ENCODE results near the gene AIMP1. TPM values are rescaled to one million over a fixed set of nuclear protein-coding genes. Genes with fewer than 3 reads are reported as not detected.

The AIMP1 gene
- total and polyA plus RNA-seq, 10 of the 15 experiments (the other 5 are each of a cell fraction or from before 2014, with no cell fraction given) = 18.6 to 131 (median 56.5) TPM

DNA sequence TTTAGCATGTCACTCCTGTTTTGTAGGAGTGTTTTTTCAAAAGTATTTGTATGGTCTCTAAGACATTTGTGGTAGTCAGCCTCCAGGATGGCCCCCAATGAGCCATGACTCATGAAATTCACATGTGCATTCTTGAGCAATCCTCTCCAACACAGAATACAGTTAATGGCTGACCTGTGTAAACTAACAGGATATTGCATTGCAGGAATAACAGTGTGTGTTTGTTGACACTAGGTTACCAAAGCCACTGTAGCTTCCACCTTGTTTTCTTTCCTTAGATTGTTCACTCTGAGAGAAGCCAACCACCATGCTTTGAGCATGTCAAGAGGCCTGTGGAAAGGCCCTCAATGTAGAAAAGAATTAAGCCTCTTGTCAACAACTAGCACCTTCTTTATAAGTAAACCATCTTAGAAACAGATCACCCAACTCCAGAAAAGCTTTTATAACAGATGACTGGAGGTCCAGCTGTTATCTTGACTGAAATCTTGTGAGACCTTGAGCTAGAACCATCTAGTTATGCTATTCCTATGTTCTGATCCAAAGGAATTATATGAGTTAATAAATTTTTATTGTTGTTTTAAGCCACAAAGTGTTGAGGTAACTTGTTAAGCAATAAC is 28.9 kb upstream of the AIMP1 start (continued):
- TF ChIP-seq, protein P1, sequence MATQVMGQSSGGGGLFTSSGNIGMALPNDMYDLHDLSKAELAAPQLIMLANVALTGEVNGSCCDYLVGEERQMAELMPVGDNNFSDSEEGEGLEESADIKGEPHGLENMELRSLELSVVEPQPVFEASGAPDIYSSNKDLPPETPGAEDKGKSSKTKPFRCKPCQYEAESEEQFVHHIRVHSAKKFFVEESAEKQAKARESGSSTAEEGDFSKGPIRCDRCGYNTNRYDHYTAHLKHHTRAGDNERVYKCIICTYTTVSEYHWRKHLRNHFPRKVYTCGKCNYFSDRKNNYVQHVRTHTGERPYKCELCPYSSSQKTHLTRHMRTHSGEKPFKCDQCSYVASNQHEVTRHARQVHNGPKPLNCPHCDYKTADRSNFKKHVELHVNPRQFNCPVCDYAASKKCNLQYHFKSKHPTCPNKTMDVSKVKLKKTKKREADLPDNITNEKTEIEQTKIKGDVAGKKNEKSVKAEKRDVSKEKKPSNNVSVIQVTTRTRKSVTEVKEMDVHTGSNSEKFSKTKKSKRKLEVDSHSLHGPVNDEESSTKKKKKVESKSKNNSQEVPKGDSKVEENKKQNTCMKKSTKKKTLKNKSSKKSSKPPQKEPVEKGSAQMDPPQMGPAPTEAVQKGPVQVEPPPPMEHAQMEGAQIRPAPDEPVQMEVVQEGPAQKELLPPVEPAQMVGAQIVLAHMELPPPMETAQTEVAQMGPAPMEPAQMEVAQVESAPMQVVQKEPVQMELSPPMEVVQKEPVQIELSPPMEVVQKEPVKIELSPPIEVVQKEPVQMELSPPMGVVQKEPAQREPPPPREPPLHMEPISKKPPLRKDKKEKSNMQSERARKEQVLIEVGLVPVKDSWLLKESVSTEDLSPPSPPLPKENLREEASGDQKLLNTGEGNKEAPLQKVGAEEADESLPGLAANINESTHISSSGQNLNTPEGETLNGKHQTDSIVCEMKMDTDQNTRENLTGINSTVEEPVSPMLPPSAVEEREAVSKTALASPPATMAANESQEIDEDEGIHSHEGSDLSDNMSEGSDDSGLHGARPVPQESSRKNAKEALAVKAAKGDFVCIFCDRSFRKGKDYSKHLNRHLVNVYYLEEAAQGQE (IDR thresholded peaks at IDR 0.05; ENCODE audit: low read depth, low read length) = no peak
- TF ChIP-seq RB1 (IDR thresholded peaks at IDR 0.05; ENCODE audit: borderline replicate concordance) (no peak), RBBP5 (conservative IDR thresholded peaks at IDR 0.05) (no peak), JUND (IDR thresholded peaks at IDR 0.05; ENCODE audit: low read depth, low read length) (no peak)
- TF ChIP-seq, protein P2, sequence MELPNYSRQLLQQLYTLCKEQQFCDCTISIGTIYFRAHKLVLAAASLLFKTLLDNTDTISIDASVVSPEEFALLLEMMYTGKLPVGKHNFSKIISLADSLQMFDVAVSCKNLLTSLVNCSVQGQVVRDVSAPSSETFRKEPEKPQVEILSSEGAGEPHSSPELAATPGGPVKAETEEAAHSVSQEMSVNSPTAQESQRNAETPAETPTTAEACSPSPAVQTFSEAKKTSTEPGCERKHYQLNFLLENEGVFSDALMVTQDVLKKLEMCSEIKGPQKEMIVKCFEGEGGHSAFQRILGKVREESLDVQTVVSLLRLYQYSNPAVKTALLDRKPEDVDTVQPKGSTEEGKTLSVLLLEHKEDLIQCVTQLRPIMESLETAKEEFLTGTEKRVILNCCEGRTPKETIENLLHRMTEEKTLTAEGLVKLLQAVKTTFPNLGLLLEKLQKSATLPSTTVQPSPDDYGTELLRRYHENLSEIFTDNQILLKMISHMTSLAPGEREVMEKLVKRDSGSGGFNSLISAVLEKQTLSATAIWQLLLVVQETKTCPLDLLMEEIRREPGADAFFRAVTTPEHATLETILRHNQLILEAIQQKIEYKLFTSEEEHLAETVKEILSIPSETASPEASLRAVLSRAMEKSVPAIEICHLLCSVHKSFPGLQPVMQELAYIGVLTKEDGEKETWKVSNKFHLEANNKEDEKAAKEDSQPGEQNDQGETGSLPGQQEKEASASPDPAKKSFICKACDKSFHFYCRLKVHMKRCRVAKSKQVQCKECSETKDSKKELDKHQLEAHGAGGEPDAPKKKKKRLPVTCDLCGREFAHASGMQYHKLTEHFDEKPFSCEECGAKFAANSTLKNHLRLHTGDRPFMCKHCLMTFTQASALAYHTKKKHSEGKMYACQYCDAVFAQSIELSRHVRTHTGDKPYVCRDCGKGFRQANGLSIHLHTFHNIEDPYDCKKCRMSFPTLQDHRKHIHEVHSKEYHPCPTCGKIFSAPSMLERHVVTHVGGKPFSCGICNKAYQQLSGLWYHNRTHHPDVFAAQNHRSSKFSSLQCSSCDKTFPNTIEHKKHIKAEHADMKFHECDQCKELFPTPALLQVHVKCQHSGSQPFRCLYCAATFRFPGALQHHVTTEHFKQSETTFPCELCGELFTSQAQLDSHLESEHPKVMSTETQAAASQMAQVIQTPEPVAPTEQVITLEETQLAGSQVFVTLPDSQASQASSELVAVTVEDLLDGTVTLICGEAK (IDR thresholded peaks at IDR 0.05; ENCODE audit: borderline replicate concordance) = no peak
- TF ChIP-seq, protein P3, sequence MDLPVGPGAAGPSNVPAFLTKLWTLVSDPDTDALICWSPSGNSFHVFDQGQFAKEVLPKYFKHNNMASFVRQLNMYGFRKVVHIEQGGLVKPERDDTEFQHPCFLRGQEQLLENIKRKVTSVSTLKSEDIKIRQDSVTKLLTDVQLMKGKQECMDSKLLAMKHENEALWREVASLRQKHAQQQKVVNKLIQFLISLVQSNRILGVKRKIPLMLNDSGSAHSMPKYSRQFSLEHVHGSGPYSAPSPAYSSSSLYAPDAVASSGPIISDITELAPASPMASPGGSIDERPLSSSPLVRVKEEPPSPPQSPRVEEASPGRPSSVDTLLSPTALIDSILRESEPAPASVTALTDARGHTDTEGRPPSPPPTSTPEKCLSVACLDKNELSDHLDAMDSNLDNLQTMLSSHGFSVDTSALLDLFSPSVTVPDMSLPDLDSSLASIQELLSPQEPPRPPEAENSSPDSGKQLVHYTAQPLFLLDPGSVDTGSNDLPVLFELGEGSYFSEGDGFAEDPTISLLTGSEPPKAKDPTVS (IDR thresholded peaks at IDR 0.05; ENCODE audit: low read depth, low read length) = no peak
